COLO829 (cell line): ENCODE data around the gene GBA3.

Experiments used
- DNase-seq: peaks from one replicate; pipeline ENCODE4 v3.0.0; 2012; ENCODE audit warnings: low spot score

GBA3 gene

GRCh38 chr4:22695917-22696316, 3.2 kb downstream of the GBA3 start:
- DNase-seq, result no peak

DNA sequence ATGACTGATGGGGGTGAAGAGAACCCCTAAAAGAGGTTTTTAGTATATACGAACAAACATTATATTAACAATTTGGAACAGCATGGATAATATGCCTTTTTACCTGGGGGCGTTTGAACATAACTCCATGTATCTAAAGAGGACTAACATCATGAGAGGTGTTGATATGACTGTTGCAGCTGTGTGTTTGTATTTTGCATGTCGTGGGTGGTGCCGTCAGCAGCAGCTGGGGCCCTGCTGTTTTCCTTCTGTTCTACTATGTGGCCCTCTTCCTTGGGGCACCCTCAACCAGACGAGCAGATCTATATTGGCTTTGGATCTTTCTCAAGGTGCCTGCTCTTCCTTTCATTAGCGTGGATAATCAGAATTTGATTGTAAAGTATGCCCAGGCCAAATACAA, 11.2 kb downstream of the GBA3 start:
- DNase-seq, result no peak

DNA sequence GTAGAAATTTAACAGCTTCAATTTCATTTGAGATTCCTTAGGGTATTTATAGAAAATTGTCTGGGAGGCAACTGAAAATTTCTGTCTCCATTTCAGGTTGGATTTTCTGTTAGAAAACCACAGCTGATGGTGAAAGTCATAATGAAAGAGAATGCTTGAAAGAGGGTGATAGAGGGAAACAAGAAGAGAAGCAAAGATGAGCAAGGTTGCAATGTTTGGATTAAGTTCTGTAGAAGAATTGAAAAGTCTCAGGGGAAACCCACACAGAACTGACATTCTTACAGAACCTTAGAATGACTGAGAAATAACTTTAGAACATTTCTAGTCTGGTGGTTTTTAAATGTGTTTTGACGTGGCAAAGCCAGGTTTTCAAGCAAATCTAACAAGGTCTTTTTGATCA, 14.7 kb downstream of the GBA3 start:
- DNase-seq, result no peak

- no peak for DNase-seq
These were observed 16.2 kb downstream of the GBA3 start for GRCh38 chr4:22708961-22709360.

GRCh38 chr4:22712105-22712504, 19.4 kb downstream of the GBA3 start:
- no peak for DNase-seq

DNA sequence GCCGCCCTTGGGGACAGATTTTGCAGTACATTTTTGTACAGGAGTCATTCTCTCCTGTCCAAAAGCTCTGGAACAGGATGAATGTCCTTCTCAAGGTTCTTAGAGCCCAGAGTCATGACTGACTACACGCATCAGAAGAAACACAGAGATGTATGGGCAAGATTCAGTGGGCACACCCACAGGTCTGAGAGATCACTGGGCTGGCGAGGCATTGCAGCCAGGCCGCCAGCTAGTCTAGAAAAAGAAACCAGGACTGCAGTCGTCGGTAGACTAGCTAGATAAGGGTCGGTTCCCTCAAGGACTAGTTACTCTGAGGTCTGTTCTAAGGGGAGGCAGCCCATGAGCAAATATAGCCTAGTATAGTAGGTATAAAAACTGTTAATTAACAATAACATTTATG, 19.8 kb downstream of the GBA3 start:
- no peak for DNase-seq

DNA sequence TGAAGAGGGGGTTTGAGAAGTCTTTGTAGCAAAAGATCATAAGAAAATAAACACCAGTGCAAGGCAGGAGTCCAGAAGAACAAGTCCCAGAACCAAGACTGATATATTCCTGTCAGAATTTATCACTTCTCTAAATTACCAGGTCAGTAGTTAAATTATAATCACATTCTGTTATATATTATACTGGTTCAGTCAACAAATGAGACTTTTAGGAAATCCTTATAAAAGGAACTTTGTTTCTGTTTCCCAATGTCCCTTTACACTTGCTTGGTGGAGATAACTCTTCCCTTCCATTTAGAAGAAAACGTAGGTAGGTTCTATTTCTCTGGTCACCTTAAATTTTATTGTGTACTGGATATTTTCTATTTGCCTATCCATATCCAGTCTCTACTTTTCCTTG, 21.1 kb downstream of the GBA3 start:
- no peak for DNase-seq

DNA sequence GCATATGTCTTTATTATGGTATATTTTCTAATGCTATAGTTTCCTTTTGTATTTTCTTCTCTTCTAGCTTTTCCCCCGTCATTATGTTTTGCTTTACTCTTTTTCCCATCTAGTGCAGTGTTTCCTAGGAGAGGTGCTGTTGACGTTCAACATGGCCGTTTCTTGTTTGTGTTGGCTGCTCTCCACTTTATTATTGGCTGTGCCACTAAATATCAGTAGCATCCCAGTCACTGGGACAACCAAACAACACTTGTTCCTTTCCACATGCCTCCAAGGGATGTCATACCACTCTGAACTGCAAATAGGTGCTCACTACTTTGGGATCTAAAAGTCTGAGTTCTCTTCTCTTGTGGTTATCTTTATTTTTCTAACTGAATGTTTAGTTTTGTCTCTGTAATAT, 26.5 kb downstream of the GBA3 start:
- no peak for DNase-seq

- no peak for DNase-seq
These were observed 27.4 kb downstream of the GBA3 start for GRCh38 chr4:22720091-22720490.

GRCh38 chr4:22721204-22721603, 28.5 kb downstream of the GBA3 start:
- DNase-seq, result no peak

DNA sequence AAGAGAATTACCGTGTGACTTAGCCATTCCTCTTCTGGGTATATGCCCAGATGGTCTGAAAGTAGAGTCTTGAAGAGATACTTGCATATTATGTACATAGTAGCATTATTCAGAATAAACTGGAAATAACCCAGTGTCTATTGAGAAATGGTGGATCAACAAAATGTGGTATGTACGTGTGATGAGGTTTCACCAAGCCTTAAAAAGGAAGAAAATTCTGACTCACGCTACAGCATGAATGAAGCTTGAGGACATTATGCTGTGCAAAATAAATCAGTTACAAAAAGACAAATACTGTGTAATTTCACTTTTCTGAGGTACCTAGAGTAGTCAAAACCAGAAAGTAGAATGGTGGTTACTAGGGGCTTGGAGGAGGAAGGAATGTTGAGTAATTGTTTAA, 37.3 kb downstream of the GBA3 start:
- no peak for DNase-seq

- no peak for DNase-seq
These were observed 41.1 kb downstream of the GBA3 start for GRCh38 chr4:22733816-22734215.

GRCh38 chr4:22736912-22737311, 44.2 kb downstream of the GBA3 start:
- no peak for DNase-seq

- DNase-seq, result no peak
These were observed 47.2 kb downstream of the GBA3 start for GRCh38 chr4:22739968-22740367.

- DNase-seq, result no peak
These were observed 49.0 kb downstream of the GBA3 start for GRCh38 chr4:22741744-22742143.

GRCh38 chr4:22743290-22743689, 50.6 kb downstream of the GBA3 start:
- DNase-seq, result no peak

- no peak for DNase-seq
These were observed 51.8 kb downstream of the GBA3 start for GRCh38 chr4:22744478-22745062.

DNA sequence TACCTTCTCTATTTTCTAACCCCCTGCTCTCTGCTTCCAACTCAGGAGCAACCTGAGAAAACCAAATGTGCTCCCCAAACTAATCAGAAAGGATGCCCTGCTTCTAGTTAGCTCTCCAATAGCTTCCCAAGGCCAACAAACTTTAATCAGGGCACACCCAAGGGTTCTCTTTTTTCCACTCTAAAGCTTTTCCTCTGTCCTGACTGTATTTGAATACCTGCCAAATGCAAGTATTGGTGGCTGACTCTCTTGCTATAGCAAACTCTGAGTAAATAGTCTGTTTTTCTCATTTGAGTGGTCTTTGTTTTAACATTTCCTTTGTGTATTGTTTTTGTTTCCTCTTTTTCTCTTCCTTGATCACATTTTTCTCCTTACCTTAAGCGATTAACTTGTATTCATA, 52.5 kb downstream of the GBA3 start:
- DNase-seq, result no peak

DNA sequence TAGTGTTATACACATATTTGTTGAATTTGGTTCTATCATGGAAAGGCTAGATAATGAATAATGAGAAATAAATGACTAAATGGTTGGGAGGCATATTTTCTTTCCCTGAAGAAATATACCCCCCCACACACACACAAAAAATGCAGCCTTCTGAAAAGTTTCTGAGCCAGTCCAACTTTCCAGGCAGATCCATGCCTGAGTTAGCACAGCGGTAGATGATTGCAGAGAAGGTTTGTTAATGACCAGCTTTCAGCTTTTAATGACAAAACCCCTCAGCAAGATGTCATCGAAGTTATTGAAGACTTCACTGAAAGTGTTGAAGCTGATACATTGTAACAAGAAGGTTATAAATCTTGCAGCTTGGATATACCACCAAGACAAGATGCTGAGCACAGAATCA, 61.4 kb downstream of the GBA3 start:
- DNase-seq, result no peak

- no peak for DNase-seq
These were observed 69.8 kb downstream of the GBA3 start for GRCh38 chr4:22762548-22762947.

DNA sequence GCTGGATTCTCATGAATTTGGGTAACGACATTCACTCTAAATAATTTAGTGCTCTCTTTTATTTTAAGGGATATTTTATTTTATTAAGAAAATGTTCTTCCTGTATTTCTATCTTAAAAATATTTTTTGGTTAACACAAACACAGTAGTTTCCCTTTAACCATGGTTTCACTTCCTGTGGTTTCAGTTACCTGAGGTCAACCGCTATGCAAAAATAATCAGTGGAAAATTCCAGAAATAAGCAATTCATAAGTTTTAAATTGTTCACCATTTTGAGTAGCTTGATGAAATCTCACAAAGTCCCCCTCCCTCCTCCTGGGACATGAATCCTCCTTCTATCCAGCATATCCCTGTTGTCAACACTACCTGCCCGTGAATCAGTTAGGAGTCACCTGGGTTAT, 71.4 kb downstream of the GBA3 start:
- DNase-seq, result no peak

DNA sequence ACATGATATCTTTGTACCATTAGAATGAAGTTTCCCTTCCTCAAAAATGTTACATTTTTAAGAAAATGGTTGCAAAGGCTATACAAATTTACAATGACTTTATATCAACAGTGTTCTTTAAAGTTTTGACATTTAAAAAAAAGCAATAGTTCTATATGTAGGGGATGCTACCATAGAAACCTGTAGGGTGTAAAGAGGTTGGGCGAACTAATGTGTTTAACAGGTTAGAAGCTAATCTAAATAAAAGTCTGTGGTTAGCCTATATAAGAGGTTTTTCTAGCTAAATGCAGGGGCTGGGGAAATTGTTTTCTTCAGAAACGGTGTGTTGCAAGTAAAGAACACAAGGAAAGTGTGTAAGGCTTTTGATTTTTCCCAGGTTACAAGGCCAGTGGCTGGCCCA, 73.3 kb downstream of the GBA3 start:
- no peak for DNase-seq

GRCh38 chr4:22778547-22779163, 85.9 kb downstream of the GBA3 start:
- no peak for DNase-seq

- DNase-seq, result peak; percentile 4
These were observed 87.6 kb downstream of the GBA3 start for GRCh38 chr4:22780317-22780716.
